Kidney (tissue), 14 donors: ENCODE measurements around the gene COL4A6. TPM values are rescaled to one million over a fixed set of nuclear protein-coding genes. Genes with fewer than 3 reads are reported as not detected.

ENCODE experiments used
- DNase-seq, 5 donors: peaks; one replicate each; pipeline ENCODE4 v3.0.0-alpha.2; 2013 to 2020
- FAIRE-seq: peaks from 2 replicates; lab custom pipeline; 2012; peaks lifted over from hg19 to GRCh38; lab: Jason Lieb, UNC
- H3K27ac ChIP-seq, 2 donors: one replicate each; pipeline ENCODE4 v1.7.0; 2013; ENCODE audit warnings: low read depth in 2 of 2, low read length in 2 of 2, inconsistent platforms in 1 of 2
- H3K27me3 ChIP-seq: one replicate; pipeline ENCODE4 v1.7.1; 2013; ENCODE audit warnings: low read length, inconsistent platforms; ENCODE audit not compliant: control insufficient read depth, insufficient read depth
- H3K36me3 ChIP-seq, 3 donors: one replicate each; pipeline versions ENCODE4 v1.7.0 to v1.7.1; 2013; ENCODE audit warnings: low read length in 3 of 3, control low read depth in 1 of 3, inconsistent platforms in 1 of 3; ENCODE audit not compliant: insufficient read depth in 3 of 3, control insufficient read depth in 2 of 3
- H3K4me1 ChIP-seq, 3 donors: one replicate each; pipeline versions ENCODE4 v1.7.0 to v1.7.1; 2013; ENCODE audit warnings: low read length in 3 of 3, inconsistent platforms in 1 of 3, low read depth in 1 of 3; ENCODE audit not compliant: control insufficient read depth in 2 of 3, insufficient read depth in 2 of 3
- H3K4me3 ChIP-seq, 3 donors: one replicate each; pipeline versions ENCODE4 v1.7.0 to v1.8.1; 2013; ENCODE audit warnings: low read length in 3 of 3, control low read depth in 1 of 3, inconsistent platforms in 1 of 3
- H3K9ac ChIP-seq, 3 donors: one replicate each; pipeline versions ENCODE4 v1.7.0 to v1.7.1; 2013; ENCODE audit warnings: low read length in 3 of 3, control low read depth in 1 of 3, inconsistent platforms in 1 of 3
- H3K9me3 ChIP-seq, 3 donors: one replicate each; pipeline versions ENCODE4 v1.7.0 to v1.7.1; 2013; ENCODE audit warnings: low read length in 3 of 3, control low read depth in 1 of 3, inconsistent platforms in 1 of 3; ENCODE audit not compliant: control insufficient read depth in 2 of 3, insufficient read depth in 1 of 3
- CTCF ChIP-seq: IDR thresholded peaks from 3 replicates; pipeline ENCODE4 v1.5.1; 2012; ENCODE audit warnings: mild to moderate bottlenecking, moderate library complexity, borderline replicate concordance; ENCODE audit not compliant: insufficient read depth; ENCODE audit errors: extremely low read depth
- intact Hi-C: fragments of 100-400 bp; cut with DNase I; formaldehyde crosslinking; loops from one replicate; pipeline ENCODE4 v1.11.1; 2022
- polyA plus RNA-seq: library from polyadenylated mRNA; stranded (reverse); fragments of 350-450 nt; fragmentation: Illumina TruSeq; extraction: RNeasy Lipid Tissue Mini Kit (QIAGEN cat#74804); gene quantifications from one replicate; pipeline ENCODE4 v1.2.3, GENCODE V29; 2014; ENCODE audit warnings: low read depth, low replicate concordance; ENCODE audit not compliant: insufficient read depth
- total RNA-seq: library from RNA; stranded (reverse); fragmentation: NEBNext Ultra II Directional; extraction: Animal tissue kit (Norgen Biotek cat#: 25700); gene quantifications from one replicate; pipeline ENCODE4 v1.2.1, GENCODE V29; 2021
- donor health status: control.
- donor health status: control.
- donor health status: control.
- donor health status: control.
- donor health status: control.
- donor health status: DM: yes; HTN: yes; CAD: no.
- donor health status: Normal renal cell carcinoma (clear cell type).

COL4A6 gene
- total and polyA plus RNA-seq, 2 donors from 2014 or later: 3.3 to 4.1 TPM

GRCh38 chrX:108235986-108236385, 202.2 kb downstream of the COL4A6 start:
- DNase-seq: no peak
- Histone ChIP-seq H3K36me3 (no peaks in the 10 kb centered on the region), H3K27me3 (no peaks in the 10 kb centered on the region), H3K9ac (no peak overlapping the region), H3K9me3 (no peaks in the 10 kb centered on the region), H3K4me1 (no peaks in the 10 kb centered on the region), H3K4me3 (no peak overlapping the region), H3K27ac (no peak overlapping the region)
- intact Hi-C loops: no loop called here
- FAIRE-seq: no peak
- no peak for TF ChIP-seq CTCF

GRCh38 chrX:108230574-108230973, 207.6 kb downstream of the COL4A6 start:
- no peaks in the 10 kb centered on the region for H3K9me3 ChIP-seq
- TF ChIP-seq CTCF: no peak
- no peak overlapping the region for H3K4me3 ChIP-seq
- FAIRE-seq (no peak), DNase-seq (no peak)
- H3K36me3 ChIP-seq: no peaks in the 10 kb centered on the region
- no peaks in the 10 kb centered on the region for H3K27me3 ChIP-seq
- H3K27ac ChIP-seq: no peak overlapping the region
- no peak overlapping the region for H3K9ac ChIP-seq
- intact Hi-C loops: no loop called here
- no peaks in the 10 kb centered on the region for H3K4me1 ChIP-seq

GRCh38 chrX:108224727-108225621, 213.2 kb downstream of the COL4A6 start:
- Histone ChIP-seq H3K9me3 (no peaks in the 10 kb centered on the region), H3K4me3 (no peak overlapping the region), H3K27ac (no peak overlapping the region), H3K9ac (no peak overlapping the region), H3K4me1 (peaks cover 0 to 3% (median 0%) of the 10 kb centered on the region in 3 donors), H3K27me3 (no peaks in the 10 kb centered on the region), H3K36me3 (no peaks in the 10 kb centered on the region)
- FAIRE-seq (peak; percentile 82), DNase-seq (peak in 4 of 5 donors; percentile 48 to 91 (median 65))
- intact Hi-C loops: no loop called here
- peak; percentile 40 for TF ChIP-seq CTCF
